Measurements from ENCODE around the gene GASK1B.

The GASK1B gene

GRCh38 chr4:158182736-158183135 lies 9.9 kb upstream of the GASK1B start:
- DNase-seq: no peak

- no peak for DNase-seq
These were observed 9.1 kb upstream of the GASK1B start for GRCh38 chr4:158181906-158182305.

- DNase-seq: no peak
These were observed 6.6 kb upstream of the GASK1B start for GRCh38 chr4:158179465-158179864.

GRCh38 chr4:158176776-158177175 lies 4.0 kb upstream of the GASK1B start:
- no peak for DNase-seq

DNA sequence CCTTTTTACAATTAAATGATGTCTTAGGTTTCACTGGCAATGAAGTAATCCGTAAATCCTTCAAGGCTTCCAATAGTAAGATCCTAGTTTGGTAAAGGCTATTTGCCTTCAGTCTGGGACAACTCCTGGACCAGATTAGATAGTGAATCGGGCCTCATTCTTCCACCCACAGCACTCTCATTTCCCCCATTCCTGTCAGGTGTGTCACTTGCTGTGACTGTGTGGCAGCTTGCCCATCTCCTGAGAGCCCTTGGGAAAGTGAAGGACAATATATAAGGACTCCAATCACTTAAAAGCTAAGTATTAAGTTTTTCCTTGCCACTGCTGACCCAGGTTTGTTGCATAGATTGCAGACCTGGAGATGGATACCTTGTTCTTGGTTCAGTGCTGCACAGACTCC lies 3.3 kb upstream of the GASK1B start:
- no peak for DNase-seq

DNA sequence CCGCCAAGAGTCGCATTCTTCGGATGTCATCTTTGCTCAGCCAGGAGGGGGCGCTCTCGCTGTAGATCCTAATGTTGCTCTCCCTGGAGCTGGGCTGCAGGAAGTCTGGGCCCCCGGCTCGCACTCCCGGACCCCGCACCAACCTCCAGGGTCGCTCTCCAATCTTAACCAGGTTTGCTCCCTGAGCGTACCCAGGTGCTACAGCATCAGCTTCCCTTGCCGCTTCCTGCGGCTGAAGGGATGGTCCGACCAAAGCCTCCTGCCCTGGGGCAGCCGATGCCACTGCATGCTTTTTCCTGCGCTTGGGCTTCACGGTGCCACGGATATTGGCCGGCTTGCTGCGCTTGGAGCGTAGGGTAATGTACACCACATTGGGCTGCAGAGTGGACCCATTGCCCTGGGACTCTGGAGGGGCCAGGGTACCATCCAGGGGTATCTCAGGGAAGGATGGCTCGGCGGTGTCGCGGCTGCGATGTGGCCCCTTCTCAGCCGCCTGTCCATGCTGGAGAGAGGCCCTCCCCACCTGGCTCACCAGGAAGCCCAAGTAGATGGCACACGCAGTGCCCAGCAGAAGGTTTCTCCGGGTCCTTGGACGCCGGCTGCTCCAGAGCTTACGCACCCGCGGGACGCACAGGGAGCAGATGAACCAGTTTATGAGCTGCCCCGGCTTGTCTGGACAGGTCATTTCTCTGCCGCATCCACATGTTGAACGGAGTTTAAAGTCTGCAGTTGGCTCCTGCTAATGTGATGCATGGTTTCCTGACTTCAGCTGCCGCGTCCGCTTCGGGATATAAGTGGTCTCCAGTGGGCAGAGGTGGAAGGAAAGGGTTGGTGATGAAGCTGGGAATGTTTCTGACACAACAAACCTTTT lies 1.9 kb downstream of the GASK1B start:
- peak; percentile 81 for DNase-seq

DNA sequence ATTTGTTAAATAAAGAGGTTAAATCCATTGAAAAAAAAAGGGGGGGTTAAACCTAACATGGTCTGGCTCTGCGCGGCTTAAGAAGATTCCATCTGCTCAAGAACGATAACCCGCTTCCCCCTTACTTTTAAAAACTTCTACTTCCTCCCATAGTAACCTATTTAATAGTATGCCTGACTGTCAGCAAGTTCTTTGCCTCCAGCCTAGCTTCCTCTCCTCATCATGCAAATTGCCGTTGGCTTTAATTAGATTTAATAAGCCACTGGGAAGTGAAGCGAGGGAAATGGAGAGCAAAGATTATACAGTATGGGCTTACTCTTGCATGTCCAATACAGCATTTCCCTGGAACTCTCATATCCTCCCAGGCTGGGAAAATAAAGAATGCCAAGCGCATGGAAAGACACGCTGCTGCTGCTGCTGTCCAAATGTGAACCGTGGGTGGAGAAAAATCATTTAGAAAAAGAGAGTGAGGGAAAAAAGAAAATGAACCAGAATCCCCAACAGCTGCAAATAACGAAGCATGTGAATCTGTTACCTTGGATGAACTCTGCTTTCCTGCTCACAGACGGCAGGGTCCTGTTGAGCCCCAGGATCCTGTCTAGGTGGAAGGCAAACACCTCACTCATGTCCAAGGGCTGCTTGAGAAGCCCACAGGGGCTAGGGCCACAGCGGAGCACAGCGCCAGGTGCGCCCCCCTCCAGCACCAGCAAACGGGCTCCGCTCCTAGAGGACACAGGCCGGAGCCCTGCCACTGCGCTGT lies 2.7 kb downstream of the GASK1B start:
- DNase-seq: peak; percentile 65

DNA sequence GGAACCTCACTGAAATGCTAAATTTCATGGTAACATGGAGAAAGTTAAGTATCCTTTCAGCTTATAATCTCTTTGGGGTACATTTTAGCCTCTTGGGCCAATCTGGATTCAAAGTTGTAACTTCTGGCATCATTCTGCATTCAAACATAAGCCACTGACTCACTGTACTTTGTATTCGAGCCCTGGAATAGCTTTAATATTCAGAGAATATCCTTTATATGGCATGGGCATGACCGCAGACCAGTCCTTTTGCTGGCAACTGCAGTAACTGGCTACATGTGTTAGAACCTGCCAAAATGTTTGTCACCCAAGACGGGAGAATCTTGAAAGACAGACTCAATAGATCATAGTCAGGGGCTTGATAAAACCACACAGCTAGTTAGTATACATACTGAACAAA lies 3.3 kb downstream of the GASK1B start:
- DNase-seq: no peak

GRCh38 chr4:158168606-158169005 lies 4.2 kb downstream of the GASK1B start:
- DNase-seq: no peak

- no peak for DNase-seq
These were observed 6.1 kb downstream of the GASK1B start for GRCh38 chr4:158166701-158167100.

- no peak for DNase-seq
These were observed 8.0 kb downstream of the GASK1B start for GRCh38 chr4:158164768-158165213.

GRCh38 chr4:158163941-158164767 lies 8.7 kb downstream of the GASK1B start:
- no peak for DNase-seq

DNA sequence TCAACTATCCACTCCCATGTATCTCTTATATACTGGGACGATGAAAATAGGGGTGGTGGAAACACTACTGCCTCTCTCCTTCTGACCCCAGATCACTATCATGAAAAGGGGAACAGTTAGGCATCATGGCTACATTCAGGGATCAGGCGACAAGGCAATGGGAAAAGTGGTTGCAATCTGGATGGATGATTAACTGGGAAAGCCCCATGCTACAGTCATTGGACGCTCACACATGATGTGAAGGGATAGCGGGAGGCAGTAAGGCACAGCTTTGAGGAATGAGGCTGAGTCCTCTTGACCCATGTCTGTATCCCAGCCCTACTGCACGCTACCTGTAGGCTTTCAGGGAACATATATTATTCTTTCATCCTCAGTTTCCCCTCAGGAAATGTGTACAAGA lies 10.2 kb downstream of the GASK1B start:
- DNase-seq: no peak

DNA sequence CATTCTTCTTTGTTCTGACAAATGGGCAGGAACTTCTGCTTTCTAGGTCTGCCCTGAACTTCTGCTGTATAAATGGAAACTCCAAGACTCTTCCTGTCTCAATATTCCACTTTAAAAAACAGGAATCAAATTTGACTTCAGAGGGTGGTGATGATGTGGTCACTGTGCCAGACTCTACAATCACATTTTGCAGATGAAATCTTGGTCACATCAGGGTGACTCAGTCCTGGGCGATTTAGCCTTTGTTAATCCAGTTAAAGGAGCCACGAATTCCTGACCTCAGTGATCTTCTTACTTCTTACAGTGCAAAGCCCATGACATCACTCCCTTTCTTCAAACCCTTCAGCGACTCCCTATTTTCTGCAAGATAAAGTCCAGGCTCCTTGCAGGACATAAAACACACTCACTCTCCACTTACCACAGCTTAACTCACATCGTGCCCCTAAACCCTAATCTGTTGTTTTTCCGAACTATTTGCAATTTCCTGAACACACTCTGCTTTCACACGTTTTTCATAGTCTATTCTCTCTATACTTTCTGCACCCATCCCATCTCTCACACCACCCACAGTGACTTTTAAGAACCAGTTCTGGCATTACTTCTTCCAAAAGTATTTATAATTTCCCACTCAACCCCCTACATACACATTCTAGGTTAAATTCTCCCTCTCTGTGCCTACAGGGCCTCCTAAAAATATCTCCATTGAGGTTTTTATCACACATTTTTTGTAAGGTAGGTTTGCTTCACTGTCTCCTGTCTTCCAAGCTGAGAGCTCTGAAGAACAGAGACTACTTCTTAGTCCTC lies 11.1 kb downstream of the GASK1B start:
- peak; percentile 22 for DNase-seq

DNA sequence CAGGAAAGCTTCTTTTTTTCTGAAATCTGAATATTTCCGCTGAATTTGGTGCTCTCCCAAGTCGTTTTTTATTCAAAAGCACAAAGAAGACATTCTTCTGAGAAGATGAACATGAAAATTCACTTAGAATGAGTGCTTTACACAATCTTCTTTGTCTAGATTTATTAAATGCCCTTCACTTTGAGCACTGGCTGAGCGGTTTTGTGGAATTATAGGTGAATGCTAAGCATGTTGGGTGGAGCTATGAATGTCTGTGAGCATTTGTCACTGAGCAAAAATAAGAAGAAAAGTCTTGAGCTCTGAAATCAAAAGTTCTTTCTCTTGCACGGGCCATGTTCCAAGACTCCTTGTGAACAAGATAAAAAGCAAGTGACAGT lies 13.1 kb downstream of the GASK1B start:
- no peak for DNase-seq

GRCh38 chr4:158159054-158159717 lies 13.6 kb downstream of the GASK1B start:
- DNase-seq: no peak

DNA sequence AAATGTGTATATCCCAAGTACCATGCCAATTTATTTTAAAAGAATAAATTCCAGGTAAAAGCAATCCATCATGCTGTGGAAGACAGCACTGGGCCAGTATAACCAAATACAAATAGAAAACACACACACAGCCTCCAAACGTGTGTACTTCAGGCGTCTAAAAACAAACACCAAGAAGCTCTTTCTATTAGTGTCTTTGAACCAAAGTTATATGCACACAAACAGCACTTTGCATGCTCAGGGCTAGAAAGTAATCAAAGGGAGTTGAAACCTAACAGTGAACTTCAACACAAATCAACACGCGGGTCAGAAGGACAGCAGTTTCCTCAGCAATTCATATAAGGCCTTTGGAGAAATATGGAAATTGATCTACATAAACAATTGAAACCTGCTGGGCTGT lies 15.4 kb downstream of the GASK1B start:
- DNase-seq: no peak

DNA sequence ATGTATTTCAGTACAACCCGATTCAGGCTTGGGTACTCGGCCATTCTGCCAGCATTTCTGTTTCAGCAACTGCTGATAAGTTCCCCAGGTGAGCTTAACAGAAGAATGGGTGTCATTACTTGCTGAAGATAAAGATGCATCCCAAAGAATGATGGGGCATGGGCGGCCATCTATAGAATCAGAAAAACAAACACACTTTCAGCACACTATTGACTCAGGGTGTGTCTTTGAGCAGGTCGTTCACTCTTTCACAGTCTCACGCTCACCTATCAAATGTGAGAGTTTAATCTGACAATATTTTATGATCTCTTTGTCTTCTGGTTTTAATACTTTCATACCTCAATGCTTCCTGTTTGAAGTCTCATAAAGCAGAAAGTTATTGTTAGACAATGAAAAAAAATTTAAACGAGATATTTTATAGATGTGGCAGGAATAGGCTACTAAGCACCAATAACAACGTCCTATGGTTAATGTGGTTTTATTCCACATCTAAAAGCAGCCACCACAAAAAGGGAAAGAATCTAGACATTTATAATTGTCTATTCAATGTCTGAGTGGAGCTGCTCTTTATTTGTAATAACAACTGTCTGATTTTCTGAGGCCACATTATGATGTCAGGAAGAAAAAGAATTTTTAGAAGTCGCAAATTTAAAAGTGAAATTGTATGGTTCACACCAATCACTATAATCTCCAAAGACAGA lies 17.0 kb downstream of the GASK1B start:
- DNase-seq: no peak

DNA sequence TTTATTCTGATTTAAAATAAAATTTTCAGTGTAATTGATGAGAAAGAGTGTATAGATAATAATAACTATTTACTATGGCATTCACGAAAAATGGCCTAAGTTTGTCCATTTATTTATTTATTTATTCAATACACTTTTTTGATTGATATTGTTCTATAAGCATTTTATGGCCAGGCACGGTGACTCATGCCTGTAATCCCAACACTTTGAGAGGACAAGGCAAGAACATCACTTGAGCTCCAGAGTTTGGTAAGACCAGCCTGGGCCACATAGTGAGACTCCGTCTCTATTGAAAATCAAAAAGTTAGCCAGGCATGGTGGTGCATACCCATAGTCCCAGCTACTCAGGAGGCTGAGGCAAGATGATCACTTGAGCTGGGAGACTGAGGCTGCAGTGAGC lies 25.7 kb downstream of the GASK1B start:
- DNase-seq: no peak

GRCh38 chr4:158146736-158147135 lies 26.1 kb downstream of the GASK1B start:
- DNase-seq: no peak

- no peak for DNase-seq
These were observed 33.7 kb downstream of the GASK1B start for GRCh38 chr4:158139086-158139485.
